Activated CD4-positive, alpha-beta T cell treated with anti-CD3 and anti-CD28 coated beads, Interleukin-2, Interleukin-6, amounts not matched to agents 100 ng/mL and 50 ng/mL, durations not matched to agents 16 hours and 8 hours (primary cell): ENCODE data around the gene HLA-G.

Experiments
- DNase-seq: peaks from one replicate; pipeline ENCODE4 v3.0.0-alpha.2; 2020

Gene HLA-G

GRCh38 chr6:29824144-29824543, 3.5 kb upstream of the HLA-G start:
- no peak for DNase-seq

- no peak for DNase-seq
These were observed 1.8 kb upstream of the HLA-G start for GRCh38 chr6:29825848-29826247.

GRCh38 chr6:29826271-29826670, 1.4 kb upstream of the HLA-G start:
- no peak for DNase-seq

GRCh38 chr6:29828471-29828797, 809 bp downstream of the HLA-G start:
- no peak for DNase-seq

GRCh38 chr6:29829766-29830165, 2.1 kb downstream of the HLA-G start:
- DNase-seq, result no peak

- DNase-seq, result no peak
These were observed 2.8 kb downstream of the HLA-G start for GRCh38 chr6:29830409-29830808.

GRCh38 chr6:29831776-29832175, 4.2 kb downstream of the HLA-G start:
- DNase-seq, result no peak

- DNase-seq, result peak; percentile 54
These were observed 7.2 kb downstream of the HLA-G start for GRCh38 chr6:29834564-29835436.

GRCh38 chr6:29839917-29840316, 12.3 kb downstream of the HLA-G start:
- no peak for DNase-seq

GRCh38 chr6:29841030-29841429, 13.4 kb downstream of the HLA-G start:
- no peak for DNase-seq

- DNase-seq, result peak; percentile 79
These were observed 17.9 kb downstream of the HLA-G start for GRCh38 chr6:29845405-29846006.

GRCh38 chr6:29847871-29848630, 20.4 kb downstream of the HLA-G start:
- peak; percentile 88 for DNase-seq

- DNase-seq, result no peak
These were observed 22.5 kb downstream of the HLA-G start for GRCh38 chr6:29850011-29850553.

GRCh38 chr6:29851190-29851589, 23.6 kb downstream of the HLA-G start:
- DNase-seq, result no peak

GRCh38 chr6:29853245-29853644, 25.6 kb downstream of the HLA-G start:
- DNase-seq, result no peak

GRCh38 chr6:29858006-29858405, 30.4 kb downstream of the HLA-G start:
- DNase-seq, result no peak

GRCh38 chr6:29861521-29862255, 34.1 kb downstream of the HLA-G start:
- DNase-seq, result no peak

GRCh38 chr6:29864037-29864810, 36.6 kb downstream of the HLA-G start:
- no peak for DNase-seq

GRCh38 chr6:29865631-29866030, 38.0 kb downstream of the HLA-G start:
- DNase-seq, result no peak

- no peak for DNase-seq
These were observed 42.5 kb downstream of the HLA-G start for GRCh38 chr6:29870104-29870503.

- DNase-seq, result no peak
These were observed 45.2 kb downstream of the HLA-G start for GRCh38 chr6:29872791-29873190.

- DNase-seq, result no peak
These were observed 47.6 kb downstream of the HLA-G start for GRCh38 chr6:29875257-29875656.
